Astrocyte (in vitro differentiated cells and primary cell): Measurements from ENCODE around the gene SLC52A1. TPM values are rescaled to one million over a fixed set of nuclear protein-coding genes. Genes with fewer than 3 reads are reported as not detected.

Experiments used
- DNase-seq: peaks from one replicate; pipeline ENCODE4 v3.0.0-alpha.2; 2010; ENCODE audit warnings: low read depth
- FAIRE-seq: peaks from 2 replicates; lab custom pipeline; 2011; peaks lifted over from hg19 to GRCh38; lab: Jason Lieb, UNC
- H2AFZ ChIP-seq: 2 replicates; pipeline ENCODE4 v1.6.0; 2012; ENCODE audit warnings: low read depth, low read length, inconsistent platforms
- H3K27ac ChIP-seq: 2 replicates; pipeline ENCODE4 v1.5.1; 2011; ENCODE audit warnings: low read depth, low read length, inconsistent platforms
- H3K27me3 ChIP-seq: 2 replicates; pipeline ENCODE4 v1.6.0; 2011; ENCODE audit warnings: low read length, inconsistent platforms; ENCODE audit not compliant: insufficient read depth
- H3K36me3 ChIP-seq: 2 replicates; pipeline ENCODE4 v1.5.1; 2011; ENCODE audit warnings: low read length, inconsistent platforms; ENCODE audit not compliant: insufficient read depth
- H3K4me1 ChIP-seq: 2 replicates; pipeline ENCODE4 v1.5.1; 2011; ENCODE audit warnings: low read length, inconsistent platforms; ENCODE audit not compliant: insufficient read depth
- H3K4me2 ChIP-seq: 2 replicates; pipeline ENCODE4 v1.6.0; 2012; ENCODE audit warnings: low read length, inconsistent platforms
- H3K4me3 ChIP-seq: 2 replicates; pipeline ENCODE4 v1.5.1; 2011; ENCODE audit warnings: low read depth, mild to moderate bottlenecking, low read length, inconsistent platforms; ENCODE audit not compliant: insufficient read depth
- H3K79me2 ChIP-seq: 2 replicates; pipeline ENCODE4 v1.6.0; 2012; ENCODE audit warnings: mild to moderate bottlenecking, low read length, inconsistent platforms; ENCODE audit not compliant: insufficient read depth
- H3K9ac ChIP-seq: 2 replicates; pipeline ENCODE4 v1.6.0; 2012; ENCODE audit warnings: mild to moderate bottlenecking, low read length, inconsistent platforms
- H3K9me3 ChIP-seq: 2 replicates; pipeline ENCODE4 v1.5.1; 2012; ENCODE audit warnings: low read depth, mild to moderate bottlenecking, low read length, inconsistent platforms; ENCODE audit not compliant: insufficient read depth
- H4K20me1 ChIP-seq: 2 replicates; pipeline ENCODE4 v1.6.0; 2012; ENCODE audit warnings: low read length, inconsistent platforms; ENCODE audit not compliant: insufficient read depth
- H3K27ac Mint-ChIP-seq: one replicate; pipeline ENCODE4 v1.8.0; 2021; ENCODE audit warnings: mild to moderate bottlenecking, mixed read lengths; ENCODE audit not compliant: unreplicated experiment
- H3K27me3 Mint-ChIP-seq: one replicate; pipeline ENCODE4 v1.8.0; 2021; ENCODE audit warnings: low read depth, mixed read lengths; ENCODE audit not compliant: unreplicated experiment
- H3K36me3 Mint-ChIP-seq: one replicate; pipeline ENCODE4 v1.8.0; 2021; ENCODE audit warnings: low read depth, mixed read lengths; ENCODE audit not compliant: unreplicated experiment
- H3K4me1 Mint-ChIP-seq: one replicate; pipeline ENCODE4 v1.8.0; 2021; ENCODE audit warnings: low read depth, mixed read lengths; ENCODE audit not compliant: unreplicated experiment
- H3K4me3 Mint-ChIP-seq: one replicate; pipeline ENCODE4 v1.8.0; 2021; ENCODE audit warnings: mild to moderate bottlenecking, moderate library complexity, mixed read lengths; ENCODE audit not compliant: unreplicated experiment
- H3K9me3 Mint-ChIP-seq: one replicate; pipeline ENCODE4 v1.8.0; 2021; ENCODE audit warnings: mild to moderate bottlenecking, mixed read lengths; ENCODE audit not compliant: unreplicated experiment
- CTCF ChIP-seq: IDR thresholded peaks from 2 replicates; pipeline ENCODE4 v1.5.1; 2011; ENCODE audit warnings: low read depth, mild to moderate bottlenecking, inconsistent platforms, low read length, moderate library complexity; ENCODE audit not compliant: insufficient read depth
- EZH2 ChIP-seq: IDR thresholded peaks from 2 replicates; pipeline ENCODE4 v1.6.1; 2012; ENCODE audit warnings: mild to moderate bottlenecking, low read length, inconsistent platforms; ENCODE audit not compliant: insufficient read depth
- total RNA-seq: library from RNA; stranded (reverse); gene quantifications from 2 replicates; pipeline ENCODE4 v1.2.1, GENCODE V29; 2021

SLC52A1 gene
- total RNA-seq, 1 donor from 2014 or later, result not detected

DNA sequence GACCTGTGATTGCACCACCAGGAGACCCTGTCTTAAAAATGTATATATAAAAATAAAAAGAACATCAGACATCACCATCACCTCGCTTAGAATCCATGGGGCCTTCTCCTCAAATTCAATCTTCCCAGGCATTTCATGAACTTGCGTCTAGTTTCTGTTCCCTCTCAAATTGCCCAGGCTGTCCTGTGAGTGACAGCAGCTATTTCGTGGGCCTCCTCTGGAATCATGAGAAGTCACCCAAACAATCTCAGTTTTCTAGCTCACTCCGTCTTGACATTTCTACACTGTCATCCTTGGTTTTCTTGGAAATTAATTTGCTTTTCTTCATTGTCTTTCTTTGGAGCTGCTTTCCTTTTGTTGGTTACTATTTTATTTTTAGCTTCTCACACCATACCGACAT is 7.3 kb downstream of the SLC52A1 start:
- no peak overlapping the region for H3K4me3 ChIP-seq
- no peak overlapping the region for H3K9ac ChIP-seq
- FAIRE-seq (no peak), DNase-seq (no peak)
- no peaks in the 10 kb centered on the region for H3K79me2 ChIP-seq
- Mint-ChIP-seq H3K9me3 (no peaks in the 10 kb centered on the region), H3K27ac (no peak overlapping the region), H3K4me3 (no peak overlapping the region), H3K36me3 (peaks cover 8% of the 10 kb centered on the region), H3K27me3 (peaks cover 2% of the 10 kb centered on the region), H3K4me1 (peaks cover 2% of the 10 kb centered on the region)
- no peak overlapping the region for H3K27ac ChIP-seq
- no peak overlapping the region for H2AFZ ChIP-seq
- peaks cover 5% of the 10 kb centered on the region for H4K20me1 ChIP-seq
- H3K9me3 ChIP-seq, result no peaks in the 10 kb centered on the region
- no peaks in the 10 kb centered on the region for H3K4me1 ChIP-seq
- H3K36me3 ChIP-seq, result peaks cover 3% of the 10 kb centered on the region
- no peak overlapping the region for H3K4me2 ChIP-seq
- TF ChIP-seq EZH2 (no peak), CTCF (no peak)
- no peaks in the 10 kb centered on the region for H3K27me3 ChIP-seq

- Histone ChIP-seq H3K9ac (no peak overlapping the region), H3K9me3 (no peaks in the 10 kb centered on the region), H4K20me1 (peaks cover 5% of the 10 kb centered on the region), H3K4me2 (no peak overlapping the region), H3K4me1 (no peaks in the 10 kb centered on the region), H2AFZ (no peak overlapping the region), H3K27ac (no peak overlapping the region), H3K4me3 (no peak overlapping the region), H3K27me3 (no peaks in the 10 kb centered on the region), H3K36me3 (peaks cover 6% of the 10 kb centered on the region), H3K79me2 (no peaks in the 10 kb centered on the region)
- H3K4me1 Mint-ChIP-seq, result peaks cover 2% of the 10 kb centered on the region
- no peak for FAIRE-seq
- peaks cover 12% of the 10 kb centered on the region for H3K36me3 Mint-ChIP-seq
- H3K9me3 Mint-ChIP-seq, result no peaks in the 10 kb centered on the region
- H3K27ac Mint-ChIP-seq, result peak overlapping the region; percentile 4
- DNase-seq, result no peak
- H3K4me3 Mint-ChIP-seq, result no peak overlapping the region
- peaks cover 2% of the 10 kb centered on the region for H3K27me3 Mint-ChIP-seq
- TF ChIP-seq CTCF (no peak), EZH2 (no peak)
Measured at GRCh38 chr17:5027299-5027698, 7.9 kb downstream of the SLC52A1 start.

DNA sequence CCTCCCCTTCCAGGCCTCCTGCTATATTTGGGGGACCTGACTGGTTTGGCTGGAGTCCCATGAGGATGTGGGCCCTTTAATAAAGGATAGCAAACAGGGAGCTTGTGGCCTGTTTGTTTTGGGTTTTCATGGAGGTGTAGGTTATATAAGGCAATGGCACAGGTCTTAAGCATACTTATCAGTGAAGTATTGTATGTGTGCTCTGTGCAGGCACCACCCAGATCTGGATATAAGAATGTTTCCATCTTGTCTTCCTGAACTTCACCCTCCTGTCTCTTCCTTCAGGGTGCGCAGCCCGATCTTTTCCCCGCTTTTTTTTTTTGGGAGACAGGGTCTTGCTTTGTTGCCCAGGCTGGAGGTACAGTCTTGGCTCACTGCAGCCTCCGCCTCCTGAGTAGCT is 10.6 kb downstream of the SLC52A1 start:
- Mint-ChIP-seq H3K4me3 (no peak overlapping the region), H3K9me3 (no peaks in the 10 kb centered on the region), H3K4me1 (peaks cover 2% of the 10 kb centered on the region), H3K27me3 (no peaks in the 10 kb centered on the region), H3K36me3 (peaks cover 26% of the 10 kb centered on the region), H3K27ac (no peak overlapping the region)
- Histone ChIP-seq H4K20me1 (peaks cover 5% of the 10 kb centered on the region), H3K4me2 (no peak overlapping the region), H3K36me3 (peaks cover 13% of the 10 kb centered on the region), H3K9me3 (no peaks in the 10 kb centered on the region), H2AFZ (no peak overlapping the region), H3K4me1 (no peaks in the 10 kb centered on the region), H3K4me3 (no peak overlapping the region), H3K9ac (no peak overlapping the region), H3K27ac (no peak overlapping the region), H3K27me3 (no peaks in the 10 kb centered on the region), H3K79me2 (no peaks in the 10 kb centered on the region)
- FAIRE-seq (no peak), DNase-seq (no peak)
- TF ChIP-seq EZH2 (no peak), CTCF (no peak)
